Jurkat, Clone E6-1 (cell line): Measurements from ENCODE around the gene INTS2.
"Not testable (repeated sequence)": the region's sequence is repeated elsewhere in the genome, so short reads cannot be mapped to it uniquely, and the experiment has no call there.

Experiments
- DNase-seq: peaks from one replicate; pipeline ENCODE4 v3.0.0-alpha.2; 2011; ENCODE audit warnings: low read depth, low spot score
- H3K4me3 ChIP-seq: 2 replicates; pipeline ENCODE4 v1.5.1; 2011; ENCODE audit warnings: mild to moderate bottlenecking, low read length, control low read depth, moderate library complexity

The INTS2 gene

GRCh38 chr17:61833536-61834193 is 94.1 kb downstream of the INTS2 start:
- DNase-seq: no peak
- H3K4me3 ChIP-seq: no peak overlapping the region

- no peak overlapping the region for H3K4me3 ChIP-seq
- no peak for DNase-seq
Observed at GRCh38 chr17:61832463-61832862, 95.3 kb downstream of the INTS2 start.

DNA sequence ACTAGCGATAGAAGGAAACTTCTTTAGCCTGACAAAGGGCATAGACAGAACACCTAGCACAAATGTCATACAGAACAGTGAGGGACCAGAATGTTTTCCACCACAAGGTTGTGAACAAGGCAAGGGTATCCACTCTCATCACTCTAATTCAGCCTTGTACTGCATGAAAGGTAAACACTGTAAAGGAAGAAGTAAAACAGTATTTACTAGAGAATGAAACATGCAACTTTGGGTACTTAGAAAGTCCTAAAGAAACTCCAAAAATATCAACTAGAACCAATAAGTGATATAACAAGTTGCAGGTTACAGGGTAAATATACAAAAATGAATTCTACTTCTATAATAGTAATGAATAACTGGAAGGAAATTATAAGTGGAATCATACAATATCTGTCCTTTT is 96.7 kb downstream of the INTS2 start:
- no peak for DNase-seq
- no peak overlapping the region for H3K4me3 ChIP-seq

DNA sequence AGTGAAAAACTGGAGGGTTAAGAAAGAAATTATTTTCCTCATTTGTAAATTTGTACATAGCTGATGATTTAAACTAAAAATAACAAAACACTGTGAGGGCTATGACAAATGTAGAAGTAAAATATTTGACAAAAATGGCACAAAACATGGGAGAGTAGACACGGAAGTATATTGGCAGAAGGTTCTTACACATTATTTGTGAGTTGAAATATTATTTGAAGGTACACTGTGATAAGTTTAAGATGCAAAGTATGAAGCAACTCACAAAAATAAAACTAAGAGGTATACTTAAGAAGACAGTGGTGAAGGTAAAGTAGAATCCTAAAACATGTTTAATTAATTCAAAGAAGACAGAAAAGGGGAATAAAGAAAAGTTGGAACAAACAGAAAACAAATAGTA is 99.1 kb downstream of the INTS2 start:
- no peak for DNase-seq
- H3K4me3 ChIP-seq: no peak overlapping the region

DNA sequence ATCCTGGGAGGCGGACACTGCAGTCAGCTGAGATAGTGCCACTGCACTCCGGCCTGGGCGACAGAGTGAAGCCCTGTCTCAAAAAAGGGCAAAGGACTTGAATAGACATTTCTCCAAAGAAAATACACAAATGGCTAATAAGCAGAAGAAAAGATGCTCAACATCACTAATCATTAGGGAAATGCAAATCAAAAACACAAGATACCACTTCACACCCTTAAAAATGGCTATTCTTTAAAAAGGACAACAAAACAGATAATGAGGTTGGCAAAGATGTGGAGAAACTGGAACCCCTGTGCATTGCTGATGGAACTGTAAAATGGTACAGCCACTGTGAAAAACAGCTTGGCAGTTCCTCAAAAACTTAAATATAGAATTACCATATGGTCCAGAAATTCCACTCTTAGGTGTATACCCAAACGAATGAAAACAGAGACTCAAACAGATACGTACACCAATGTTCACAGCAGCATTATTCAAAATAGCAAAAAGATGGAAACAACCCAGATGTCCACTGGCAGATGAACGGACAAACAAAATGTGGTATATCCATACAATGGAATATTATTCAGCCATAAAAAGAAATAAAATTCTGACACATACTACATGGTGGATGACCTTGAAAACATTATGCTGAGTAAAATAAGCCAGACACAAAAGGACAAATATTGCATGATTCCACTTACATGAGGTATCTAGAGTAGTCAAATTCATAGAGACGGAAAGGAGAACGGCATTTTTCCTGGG is 100.0 kb downstream of the INTS2 start:
- H3K4me3 ChIP-seq: no peak overlapping the region
- DNase-seq: no peak

DNA sequence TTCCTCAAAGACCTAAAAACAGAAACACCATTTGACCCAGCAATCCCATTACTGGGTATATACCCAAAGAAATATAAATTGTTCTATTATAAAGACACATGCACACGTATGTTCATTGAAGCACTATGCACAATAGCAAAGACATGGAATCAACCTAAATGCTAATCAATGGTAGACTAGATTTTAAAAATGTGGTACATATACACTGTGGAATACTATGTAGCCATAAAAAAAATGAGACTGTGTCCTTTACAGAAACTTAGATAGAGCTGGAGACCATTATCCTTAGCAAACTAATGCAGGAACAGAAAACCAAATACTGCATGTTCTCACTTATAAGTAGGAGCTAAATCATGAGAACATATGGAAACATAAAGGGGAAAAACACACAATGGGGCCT is 100.9 kb downstream of the INTS2 start:
- H3K4me3 ChIP-seq, DNase-seq: not testable (repeated sequence)

DNA sequence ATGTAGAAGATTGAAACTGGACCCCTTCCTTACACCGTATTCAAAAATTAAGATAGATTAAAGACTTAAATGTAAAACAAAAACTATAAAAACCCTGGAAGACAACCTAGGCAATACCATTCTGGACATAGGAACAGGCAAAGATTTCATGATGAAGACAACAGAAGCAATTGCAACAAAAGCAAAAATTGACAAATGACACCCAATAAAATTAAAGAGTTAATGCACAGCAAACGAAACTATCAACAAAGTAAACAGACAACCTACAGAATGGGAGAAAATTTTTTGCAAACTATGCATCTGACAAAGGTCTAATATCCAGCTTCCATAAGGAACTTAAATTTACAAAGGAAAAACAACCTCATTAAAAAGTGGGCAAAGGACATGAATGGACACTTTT is 101.6 kb downstream of the INTS2 start:
- DNase-seq, H3K4me3 ChIP-seq: not testable (repeated sequence)

- no peak overlapping the region for H3K4me3 ChIP-seq
- no peak for DNase-seq
Observed at GRCh38 chr17:61825448-61826137, 102.2 kb downstream of the INTS2 start.

- no peak for DNase-seq
- H3K4me3 ChIP-seq: no peak overlapping the region
Observed at GRCh38 chr17:61822326-61823285, 105.2 kb downstream of the INTS2 start.

- no peak for DNase-seq
- H3K4me3 ChIP-seq: no peak overlapping the region
Observed at GRCh38 chr17:61821655-61822054, 106.1 kb downstream of the INTS2 start.

DNA sequence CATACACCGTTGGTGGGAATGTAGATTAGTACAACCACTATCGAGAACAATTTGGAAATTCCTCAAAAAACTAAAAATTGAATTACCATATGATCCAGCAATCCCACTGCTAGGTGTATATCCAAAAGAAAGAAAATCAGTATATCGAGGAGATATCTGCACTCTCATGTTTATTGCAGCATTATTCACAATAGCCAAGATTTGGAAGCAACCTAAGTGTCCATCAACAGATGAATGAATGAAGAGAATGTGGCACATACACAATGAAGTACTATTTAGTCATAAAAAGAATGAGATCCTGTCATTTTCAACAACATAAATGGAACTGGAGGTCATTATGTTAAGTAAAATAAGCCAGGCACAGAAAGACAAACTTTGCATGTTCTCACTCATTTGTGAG is 108.5 kb downstream of the INTS2 start:
- not testable (repeated sequence) for H3K4me3 ChIP-seq

DNA sequence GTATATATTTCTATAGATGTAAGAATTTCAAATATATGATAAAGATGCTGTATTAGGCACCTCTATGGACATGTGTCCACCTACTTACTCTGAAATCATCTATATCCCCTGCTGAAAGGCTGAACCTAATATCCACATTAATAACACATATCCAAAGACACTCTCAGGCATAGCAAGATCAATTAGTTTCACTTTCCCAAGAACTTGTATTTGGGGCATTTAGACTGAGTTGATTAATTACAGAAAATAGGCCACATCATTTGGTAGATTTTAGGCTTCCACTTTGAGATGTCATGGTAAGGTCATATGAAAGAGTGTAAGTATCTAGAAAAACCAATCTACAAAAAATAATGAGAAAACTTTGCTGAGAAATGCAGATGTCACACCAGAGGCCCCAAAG is 109.6 kb downstream of the INTS2 start:
- H3K4me3 ChIP-seq: no peak overlapping the region
- no peak for DNase-seq

More for the DNA sequence above, 108.5 kb downstream of the INTS2 start:
- not testable (repeated sequence) for DNase-seq

DNA sequence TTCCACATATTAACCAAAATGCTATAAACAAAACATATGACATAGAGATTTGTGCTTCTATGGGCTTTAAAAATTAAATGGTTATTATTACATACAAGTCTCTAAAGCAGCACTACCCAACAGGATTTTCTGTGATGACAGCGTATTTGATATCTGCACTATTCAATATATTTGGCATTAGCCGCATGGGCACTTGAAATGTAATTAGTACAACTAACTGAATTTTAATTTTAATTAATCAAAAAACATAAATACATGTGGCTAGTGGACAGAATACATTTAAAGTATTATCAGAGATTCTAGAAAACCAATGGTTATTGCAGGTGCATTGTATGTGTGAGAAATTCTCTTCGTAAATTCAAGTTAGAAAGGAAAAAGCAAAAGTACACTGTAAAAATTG is 110.3 kb downstream of the INTS2 start:
- no peak overlapping the region for H3K4me3 ChIP-seq
- no peak for DNase-seq

DNA sequence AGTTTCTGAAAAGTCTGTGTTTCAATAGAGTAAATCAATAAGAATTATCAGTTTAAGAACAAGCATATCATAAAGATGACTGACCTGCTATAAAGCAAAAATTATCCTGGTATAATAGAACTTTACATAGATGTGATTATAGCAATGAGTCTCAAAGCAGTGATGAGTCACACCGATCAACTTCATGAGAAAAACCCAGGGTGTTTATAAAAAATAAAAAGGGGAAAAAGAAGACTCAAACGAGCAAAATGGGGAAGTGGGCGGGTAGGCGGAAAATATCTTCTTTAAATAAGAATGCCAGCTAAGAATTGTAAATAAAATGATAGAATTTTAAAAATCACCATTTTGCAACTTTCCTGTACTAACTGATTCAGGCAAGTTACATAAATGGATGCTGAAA is 111.2 kb downstream of the INTS2 start:
- no peak overlapping the region for H3K4me3 ChIP-seq
- no peak for DNase-seq

DNA sequence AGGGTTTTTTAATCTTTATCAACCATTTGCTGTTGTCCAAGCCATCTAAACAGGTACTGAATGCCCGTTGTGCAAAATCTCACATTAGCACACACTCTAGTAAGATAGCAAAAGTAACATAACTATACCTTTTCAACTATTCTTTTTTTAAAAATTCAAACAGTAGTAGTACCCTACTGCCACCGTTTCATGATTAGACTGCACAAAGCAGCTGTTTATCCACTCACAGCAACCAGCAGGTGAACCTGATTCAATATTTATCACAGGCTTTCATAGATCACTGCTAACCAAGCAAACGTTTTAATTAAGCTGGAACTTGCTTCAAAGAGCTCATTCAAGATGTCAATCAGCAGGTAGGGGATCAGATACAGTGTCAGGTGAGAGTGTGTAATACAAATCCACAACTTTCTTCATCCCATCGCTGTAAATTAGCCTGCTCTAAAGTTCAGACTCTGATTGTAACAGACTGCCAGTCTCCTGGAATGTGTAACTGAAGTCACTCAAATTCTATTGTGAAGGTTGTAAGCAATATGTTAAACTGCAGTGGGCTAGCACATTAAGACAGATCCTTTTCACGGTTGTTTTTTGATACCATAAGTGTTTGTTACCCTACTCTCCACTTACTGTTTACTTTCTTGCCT is 111.8 kb downstream of the INTS2 start:
- no peak overlapping the region for H3K4me3 ChIP-seq
- no peak for DNase-seq
